Measurements from ENCODE around the gene MALT1.

MALT1 gene

GRCh38 chr18:58758606-58759005 lies 87.3 kb downstream of the MALT1 start:
- TF ChIP-seq TAF1 (IDR thresholded peaks at IDR 0.05; ENCODE audit: borderline replicate concordance, insufficient read depth, low read length) (no peak), SIN3A (IDR thresholded peaks at IDR 0.05; ENCODE audit: borderline replicate concordance, insufficient read depth, low read length) (no peak), FOXP2 (optimal IDR thresholded peaks at IDR 0.05; ENCODE audit: borderline replicate concordance, extremely low read depth, extremely low read length, insufficient read depth) (no peak), POLR2AphosphoS5 (IDR thresholded peaks at IDR 0.05; ENCODE audit: low read depth, low read length) (no peak)
- TF ChIP-seq, protein P1, sequence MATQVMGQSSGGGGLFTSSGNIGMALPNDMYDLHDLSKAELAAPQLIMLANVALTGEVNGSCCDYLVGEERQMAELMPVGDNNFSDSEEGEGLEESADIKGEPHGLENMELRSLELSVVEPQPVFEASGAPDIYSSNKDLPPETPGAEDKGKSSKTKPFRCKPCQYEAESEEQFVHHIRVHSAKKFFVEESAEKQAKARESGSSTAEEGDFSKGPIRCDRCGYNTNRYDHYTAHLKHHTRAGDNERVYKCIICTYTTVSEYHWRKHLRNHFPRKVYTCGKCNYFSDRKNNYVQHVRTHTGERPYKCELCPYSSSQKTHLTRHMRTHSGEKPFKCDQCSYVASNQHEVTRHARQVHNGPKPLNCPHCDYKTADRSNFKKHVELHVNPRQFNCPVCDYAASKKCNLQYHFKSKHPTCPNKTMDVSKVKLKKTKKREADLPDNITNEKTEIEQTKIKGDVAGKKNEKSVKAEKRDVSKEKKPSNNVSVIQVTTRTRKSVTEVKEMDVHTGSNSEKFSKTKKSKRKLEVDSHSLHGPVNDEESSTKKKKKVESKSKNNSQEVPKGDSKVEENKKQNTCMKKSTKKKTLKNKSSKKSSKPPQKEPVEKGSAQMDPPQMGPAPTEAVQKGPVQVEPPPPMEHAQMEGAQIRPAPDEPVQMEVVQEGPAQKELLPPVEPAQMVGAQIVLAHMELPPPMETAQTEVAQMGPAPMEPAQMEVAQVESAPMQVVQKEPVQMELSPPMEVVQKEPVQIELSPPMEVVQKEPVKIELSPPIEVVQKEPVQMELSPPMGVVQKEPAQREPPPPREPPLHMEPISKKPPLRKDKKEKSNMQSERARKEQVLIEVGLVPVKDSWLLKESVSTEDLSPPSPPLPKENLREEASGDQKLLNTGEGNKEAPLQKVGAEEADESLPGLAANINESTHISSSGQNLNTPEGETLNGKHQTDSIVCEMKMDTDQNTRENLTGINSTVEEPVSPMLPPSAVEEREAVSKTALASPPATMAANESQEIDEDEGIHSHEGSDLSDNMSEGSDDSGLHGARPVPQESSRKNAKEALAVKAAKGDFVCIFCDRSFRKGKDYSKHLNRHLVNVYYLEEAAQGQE (IDR thresholded peaks at IDR 0.05; ENCODE audit: insufficient read depth in 1 of 2, low read depth in 2 of 2, low read length in 2 of 2): no peak

- no peak for TF ChIP-seq SIN3A (IDR thresholded peaks at IDR 0.05; ENCODE audit: borderline replicate concordance, insufficient read depth, low read length)
- TF ChIP-seq TAF1 (IDR thresholded peaks at IDR 0.05; ENCODE audit: borderline replicate concordance, insufficient read depth, low read length): no peak
- no peak for TF ChIP-seq FOXP2 (optimal IDR thresholded peaks at IDR 0.05; ENCODE audit: borderline replicate concordance, extremely low read depth, extremely low read length, insufficient read depth)
- TF ChIP-seq POLR2AphosphoS5 (IDR thresholded peaks at IDR 0.05; ENCODE audit: low read depth, low read length): no peak
- TF ChIP-seq, protein P1 (IDR thresholded peaks at IDR 0.05; ENCODE audit: insufficient read depth in 1 of 2, low read depth in 2 of 2, low read length in 2 of 2): no peak
Measured at GRCh38 chr18:58761241-58761969, 90.1 kb downstream of the MALT1 start.

- TF ChIP-seq, protein P1 (IDR thresholded peaks at IDR 0.05; ENCODE audit: insufficient read depth in 1 of 2, low read depth in 2 of 2, low read length in 2 of 2): no peak
- TF ChIP-seq SIN3A (IDR thresholded peaks at IDR 0.05; ENCODE audit: borderline replicate concordance, insufficient read depth, low read length) (no peak), POLR2AphosphoS5 (IDR thresholded peaks at IDR 0.05; ENCODE audit: low read depth, low read length) (no peak), FOXP2 (optimal IDR thresholded peaks at IDR 0.05; ENCODE audit: borderline replicate concordance, extremely low read depth, extremely low read length, insufficient read depth) (no peak), TAF1 (IDR thresholded peaks at IDR 0.05; ENCODE audit: borderline replicate concordance, insufficient read depth, low read length) (no peak)
Measured at GRCh38 chr18:58761970-58762780, 90.9 kb downstream of the MALT1 start.

DNA sequence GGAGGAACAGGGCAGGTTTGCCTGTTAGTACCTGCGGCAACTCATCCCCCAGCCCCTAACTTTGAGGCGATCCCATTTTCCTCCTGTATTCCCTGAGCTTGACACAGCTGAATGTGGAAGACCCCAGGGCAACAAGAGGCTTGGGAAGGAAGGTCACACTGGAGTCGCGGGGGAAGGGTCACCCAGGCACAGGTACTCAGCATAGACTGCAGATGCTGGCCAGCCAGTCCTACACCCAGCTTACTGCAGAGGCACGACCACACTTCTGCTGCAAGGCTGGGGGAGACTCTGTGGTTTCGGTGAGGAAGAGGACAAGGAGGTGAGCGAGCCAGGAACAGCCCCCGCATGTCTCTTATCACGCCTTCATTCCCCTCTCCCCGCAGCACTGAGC lies 91.5 kb downstream of the MALT1 start:
- TF ChIP-seq TAF1 (IDR thresholded peaks at IDR 0.05; ENCODE audit: borderline replicate concordance, insufficient read depth, low read length) (no peak), POLR2AphosphoS5 (IDR thresholded peaks at IDR 0.05; ENCODE audit: low read depth, low read length) (no peak), FOXP2 (optimal IDR thresholded peaks at IDR 0.05; ENCODE audit: borderline replicate concordance, extremely low read depth, extremely low read length, insufficient read depth) (no peak), SIN3A (IDR thresholded peaks at IDR 0.05; ENCODE audit: borderline replicate concordance, insufficient read depth, low read length) (no peak)
- TF ChIP-seq, protein P1 (IDR thresholded peaks at IDR 0.05; ENCODE audit: insufficient read depth in 1 of 2, low read depth in 2 of 2, low read length in 2 of 2): no peak
